GM12878 (cell line): Measurements from ENCODE around the gene CC2D1A. TPM values are rescaled to one million over a fixed set of nuclear protein-coding genes. Genes with fewer than 3 reads are reported as not detected.

ENCODE experiments used
- ATAC-seq: fragments of 200-7000 bp; cut with Tn5 transposase; 3 replicates; pipeline ENCODE4 v1.9.1; 2020; ENCODE audit warnings: mild to moderate bottlenecking, moderate library complexity
- BruUV-seq: library from RNA; stranded (reverse); fragments of 400-500 nt; replicated peaks from 2 replicates; lab custom pipeline; 2021; lab: Mats Ljungman, UMichigan
- CTCF ChIA-PET: fragments of 300-600 bp; sonication (Branson Sonifier 250); formaldehyde crosslinking; extraction: SDS; loops from one replicate; lab custom pipeline; 2021; ENCODE audit warnings: inconsistent platforms; lab: Yijun Ruan, JAX
- POLR2A ChIA-PET: fragments of 350-600 bp; formaldehyde crosslinking; extraction: SDS; loops from one replicate; lab custom pipeline; 2021; ENCODE audit warnings: inconsistent platforms; lab: Charles Lee
- RAD21 ChIA-PET: fragments of 300-600 bp; sonication (Branson Sonifier 250); formaldehyde crosslinking; loops from one replicate; lab custom pipeline; 2023; ENCODE audit warnings: antibody characterized with exemption; ENCODE audit not compliant: unreplicated experiment; lab: Charles Lee
- SMC1A ChIA-PET: fragments of 300-600 bp; sonication (Branson Sonifier 250); formaldehyde crosslinking; loops from one replicate; lab custom pipeline; 2023; ENCODE audit not compliant: unreplicated experiment, uncharacterized antibody; lab: Charles Lee
- DNase-seq: peaks from one replicate; pipeline ENCODE4 v3.0.0-alpha.2; 2011; ENCODE audit warnings: low read depth, low spot score
- FAIRE-seq: peaks from 3 replicates; lab custom pipeline; 2011; peaks lifted over from hg19 to GRCh38; lab: Jason Lieb, UNC
- H2AFZ ChIP-seq: 2 replicates; pipeline ENCODE4 v1.6.0; 2011; ENCODE audit warnings: low read depth, low read length, control low read depth; ENCODE audit not compliant: control insufficient read depth
- H3K27ac ChIP-seq: 2 replicates; pipeline ENCODE4 v1.5.1; 2011; ENCODE audit warnings: control low read depth; ENCODE audit not compliant: control insufficient read depth, insufficient read depth
- H3K27me3 ChIP-seq, 2 experiments: replicated peaks in 1 of 2; 2 replicates each; pipeline versions ENCODE4 v1.6.0 to v1.6.1; 2011; ENCODE audit warnings: low read length in 1 of 2; ENCODE audit not compliant: control insufficient read depth in 2 of 2, insufficient read depth in 2 of 2
- H3K36me3 ChIP-seq, 2 experiments: 2 replicates each; pipeline ENCODE4 v1.5.1; 2011; ENCODE audit warnings: low read length in 1 of 2; ENCODE audit not compliant: control insufficient read depth in 2 of 2, insufficient read depth in 2 of 2
- H3K4me1 ChIP-seq: 2 replicates; pipeline ENCODE4 v1.6.1; 2011; ENCODE audit warnings: mild to moderate bottlenecking, low read length, moderate library complexity, mixed read lengths; ENCODE audit not compliant: control insufficient read depth, insufficient read depth
- H3K4me2 ChIP-seq: 2 replicates; pipeline ENCODE4 v1.6.0; 2011; ENCODE audit warnings: control low read depth; ENCODE audit not compliant: control insufficient read depth, insufficient read depth
- H3K4me3 ChIP-seq: fragments of 200-600 bp; sonication (generic); 2 replicates; pipeline ENCODE4 v1.5.1; 2016
- H3K79me2 ChIP-seq: 2 replicates; pipeline ENCODE4 v1.6.0; 2011; ENCODE audit warnings: low read length; ENCODE audit not compliant: control insufficient read depth, insufficient read depth
- H3K9ac ChIP-seq: 2 replicates; pipeline ENCODE4 v1.8.0; 2011; ENCODE audit warnings: low read length, control low read depth, mixed read lengths; ENCODE audit not compliant: control insufficient read depth, insufficient read depth
- H3K9me3 ChIP-seq: replicated peaks from 3 replicates; pipeline ENCODE4 v1.5.1; 2011; ENCODE audit warnings: mild to moderate bottlenecking, low read length; ENCODE audit not compliant: control insufficient read depth, insufficient read depth
- H4K20me1 ChIP-seq: 2 replicates; pipeline ENCODE4 v1.6.0; 2011; ENCODE audit not compliant: control insufficient read depth, insufficient read depth
- CHD1 ChIP-seq: IDR thresholded peaks from 2 replicates; pipeline ENCODE4 v1.6.1; 2012; ENCODE audit warnings: low read depth, low read length, improper control_type of control experiment
- CUX1 ChIP-seq: IDR thresholded peaks from 2 replicates; pipeline ENCODE4 v1.6.1; 2012; ENCODE audit warnings: improper control_type of control experiment, low read depth, low read length; ENCODE audit not compliant: insufficient replicate concordance
- HDAC2 ChIP-seq: fragments of 200-600 bp; sonication (generic); IDR thresholded peaks from 2 replicates; pipeline ENCODE4 v1.6.1; 2017
- NR2C2 ChIP-seq: IDR thresholded peaks from 2 replicates; pipeline ENCODE4 v1.6.1; 2011; ENCODE audit warnings: borderline replicate concordance, low read depth; ENCODE audit not compliant: control insufficient read depth, insufficient read length
- PKNOX1 ChIP-seq: fragments of 450-650 bp; IDR thresholded peaks from 2 replicates; pipeline ENCODE4 v1.6.1; 2016; ENCODE audit warnings: mild to moderate bottlenecking
- STAT3 ChIP-seq: IDR thresholded peaks from 2 replicates; pipeline ENCODE4 v1.6.1; 2011; ENCODE audit warnings: low read depth, low read length, improper control_type of control experiment
- TARDBP ChIP-seq: IDR thresholded peaks from 2 replicates; pipeline ENCODE4 v1.6.1; 2016; ENCODE audit warnings: borderline replicate concordance
- YY1 ChIP-seq: IDR thresholded peaks from 2 replicates; pipeline ENCODE4 v1.6.1; 2011; ENCODE audit warnings: low read depth, mild to moderate bottlenecking, low read length
- ZZZ3 ChIP-seq: IDR thresholded peaks from 2 replicates; pipeline ENCODE4 v1.6.1; 2011; ENCODE audit warnings: low read depth; ENCODE audit not compliant: control insufficient read depth, insufficient read length
- WGBS: methylation state at CpG from one replicate; pipeline ENCODE4 v1.1.6; 2016; ENCODE audit warnings: low lambda C conversion rate; ENCODE audit not compliant: insufficient replicate concordance, insufficient coverage; ENCODE audit errors: missing lambda C conversion rate; 5-methylcytosine and 5-hydroxymethylcytosine counted together
- in situ Hi-C: fragments of 300-500 bp; cut with MboI; formaldehyde crosslinking; loops from 9 replicates; pipeline ENCODE4 v1.14.3; 2018; ENCODE audit warnings: mixed read lengths
- intact Hi-C: fragments of 100-400 bp; cut with micrococcal nuclease; formaldehyde crosslinking; loops from one replicate; pipeline ENCODE4 v1.14.2; 2022; ENCODE audit not compliant: unreplicated experiment
- polyA plus RNA-seq, 11 experiments: library from polyadenylated mRNA; depleted of rRNA in 4 of 11; unstranded in 6 of 11; stranded (reverse) in 5 of 11; fragments of >200 nt; fragmentation: Nextera tagmentation in 4 of 11; fragmentation: Illumina TruSeq in 1 of 11; extraction: Ambion mirVana in 4 of 11; extraction: Trizol in 1 of 11; gene quantifications; 1 replicate in 1 of 11; 2 replicates in 10 of 11; pipeline versions ENCODE4 v1.2.1 to v1.2.3, GENCODE V29; 2011 to 2016; ENCODE audit warnings: inconsistent platforms in 2 of 11, missing spikeins in 2 of 11, low read depth in 1 of 11
- total RNA-seq, 4 experiments: library from RNA; depleted of rRNA in 3 of 4; stranded (reverse); fragments of >200 nt in 3 of 4; fragmentation: Illumina TruSeq in 1 of 4; extraction: Trizol in 1 of 4; gene quantifications; 2 replicates each; pipeline versions ENCODE4 v1.2.1 to v1.2.3, GENCODE V29; 2013 to 2021

CC2D1A gene
- total and polyA plus RNA-seq, 10 of the 15 experiments (the other 5 are each of a cell fraction or from before 2014, with no cell fraction given) = 0.13 to 36.1 (median 16.1) TPM

- ChIA-PET CTCF (interaction anchor here (1.2 kb wide), 1 partner anchor 90 kb away, joined by 3 read pairs; no protein-coding TSS in a partner anchor), POLR2A (no interaction called here), RAD21 (no interaction called here), SMC1A (interaction anchor here (0.6 kb wide), 1 partner anchor 508 kb away, joined by 3 read pairs; no protein-coding TSS in a partner anchor)
- no peaks in the 10 kb centered on the region for H3K27me3 ChIP-seq
- DNase-seq (no peak), ATAC-seq (no peak), FAIRE-seq (no peak)
- peaks cover 9% of the 10 kb centered on the region for H3K4me1 ChIP-seq
- no peak overlapping the region for H3K9ac ChIP-seq
- H4K20me1 ChIP-seq = no peaks in the 10 kb centered on the region
- no peak overlapping the region for H3K4me3 ChIP-seq
- H3K4me2 ChIP-seq = no peak overlapping the region
- no peak overlapping the region for H2AFZ ChIP-seq
- peaks cover 0 to 27% of the 10 kb centered on the region in 2 experiments; a peak in 3 of 4 replicates for H3K36me3 ChIP-seq
- H3K9me3 ChIP-seq = no peaks in the 10 kb centered on the region
- WGBS = 89% methylated on average over 12 of the region's 12 CpGs
- in situ Hi-C loops (no loop called here), intact Hi-C loops (no loop called here)
- BruUV-seq = no TSS peak
- H3K79me2 ChIP-seq = peaks cover 11% of the 10 kb centered on the region
- H3K27ac ChIP-seq = no peak overlapping the region
- TF ChIP-seq STAT3 (no peak), YY1 (no peak), CUX1 (no peak), NR2C2 (no peak), HDAC2 (no peak), ZZZ3 (no peak), CHD1 (no peak), TARDBP (no peak), PKNOX1 (no peak)
Measured at GRCh38 chr19:13958043-13958442, 52.0 kb downstream of the CC2D1A start.
